ENCODE data around the gene CDHR3. TPM values are rescaled to one million over a fixed set of nuclear protein-coding genes. Genes with fewer than 3 reads are reported as not detected.
"Not testable (repeated sequence)": the region's sequence is repeated elsewhere in the genome, so short reads cannot be mapped to it uniquely, and the experiment has no call there.

Gene CDHR3
- total and polyA plus RNA-seq, 9 donors: 6.4 to 22.5 (median 8.9) TPM

- Histone ChIP-seq H3K27me3 (ENCODE audit: control insufficient read depth, insufficient read depth, low read length) (no peaks in the 10 kb centered on the region), H3K9me3 (replicated peaks; ENCODE audit: control insufficient read depth, low read depth, low read length) (no peaks in the 10 kb centered on the region), H3K27ac (ENCODE audit: low read length) (peak overlapping the region; percentile 55), H3K4me1 (ENCODE audit: control insufficient read depth, insufficient read depth, low read length) (peaks cover 25% of the 10 kb centered on the region), H3K36me3 (ENCODE audit: control insufficient read depth, insufficient read depth, low read length) (no peaks in the 10 kb centered on the region), H3K4me3 (ENCODE audit: low read length) (no peak overlapping the region)
- peak; percentile 59 for DNase-seq
- WGBS (ENCODE audit: insufficient coverage): 44% methylated on average over 1 of the region's 3 CpGs
Observed at GRCh38 chr7:105980645-105981396, 17.8 kb downstream of the CDHR3 start.

GRCh38 chr7:105982388-105982787 lies 19.3 kb downstream of the CDHR3 start:
- Histone ChIP-seq H3K9me3 (replicated peaks; ENCODE audit: control insufficient read depth, low read depth, low read length) (no peaks in the 10 kb centered on the region), H3K4me3 (ENCODE audit: low read length) (no peak overlapping the region), H3K27me3 (ENCODE audit: control insufficient read depth, insufficient read depth, low read length) (no peaks in the 10 kb centered on the region), H3K36me3 (ENCODE audit: control insufficient read depth, insufficient read depth, low read length) (no peaks in the 10 kb centered on the region), H3K4me1 (ENCODE audit: control insufficient read depth, insufficient read depth, low read length) (peaks cover 25% of the 10 kb centered on the region), H3K27ac (ENCODE audit: low read length) (no peak overlapping the region)
- no peak for DNase-seq
- no CpG with 5 or more reads among the region's 2 CpGs for WGBS (ENCODE audit: insufficient coverage)

- not testable (repeated sequence) for DNase-seq; H3K36me3 ChIP-seq (ENCODE audit: control insufficient read depth, insufficient read depth, low read length); H3K4me3 ChIP-seq (ENCODE audit: low read length); H3K9me3 ChIP-seq (replicated peaks; ENCODE audit: control insufficient read depth, low read depth, low read length); H3K27ac ChIP-seq (ENCODE audit: low read length); H3K27me3 ChIP-seq (ENCODE audit: control insufficient read depth, insufficient read depth, low read length)
- no CpG with 5 or more reads among the region's 6 CpGs for WGBS (ENCODE audit: insufficient coverage)
- H3K4me1 ChIP-seq (ENCODE audit: control insufficient read depth, insufficient read depth, low read length): peaks cover 15% of the 10 kb centered on the region
Observed at GRCh38 chr7:105984808-105985207, 21.7 kb downstream of the CDHR3 start.

- WGBS (ENCODE audit: insufficient coverage): no CpG with 5 or more reads among the region's 4 CpGs
- peak; percentile 46 for DNase-seq
- H3K9me3 ChIP-seq (replicated peaks; ENCODE audit: control insufficient read depth, low read depth, low read length): no peaks in the 10 kb centered on the region
- no peak overlapping the region for H3K27ac ChIP-seq (ENCODE audit: low read length)
- H3K4me3 ChIP-seq (ENCODE audit: low read length): no peak overlapping the region
- H3K36me3 ChIP-seq (ENCODE audit: control insufficient read depth, insufficient read depth, low read length): no peaks in the 10 kb centered on the region
- H3K27me3 ChIP-seq (ENCODE audit: control insufficient read depth, insufficient read depth, low read length): no peaks in the 10 kb centered on the region
- H3K4me1 ChIP-seq (ENCODE audit: control insufficient read depth, insufficient read depth, low read length): peaks cover 15% of the 10 kb centered on the region
Observed at GRCh38 chr7:105985229-105985628, 22.2 kb downstream of the CDHR3 start.

- no peak for DNase-seq
- no peaks in the 10 kb centered on the region for H3K36me3 ChIP-seq (ENCODE audit: control insufficient read depth, insufficient read depth, low read length)
- H3K4me1 ChIP-seq (ENCODE audit: control insufficient read depth, insufficient read depth, low read length): peaks cover 16% of the 10 kb centered on the region
- H3K27ac ChIP-seq (ENCODE audit: low read length): no peak overlapping the region
- no peaks in the 10 kb centered on the region for H3K9me3 ChIP-seq (replicated peaks; ENCODE audit: control insufficient read depth, low read depth, low read length)
- no CpG with 5 or more reads among the region's 2 CpGs for WGBS (ENCODE audit: insufficient coverage)
- H3K27me3 ChIP-seq (ENCODE audit: control insufficient read depth, insufficient read depth, low read length): peaks cover 2% of the 10 kb centered on the region
- no peak overlapping the region for H3K4me3 ChIP-seq (ENCODE audit: low read length)
Observed at GRCh38 chr7:105985672-105986215, 22.7 kb downstream of the CDHR3 start.

- H3K4me1 ChIP-seq (ENCODE audit: control insufficient read depth, insufficient read depth, low read length): peaks cover 13% of the 10 kb centered on the region
- no peaks in the 10 kb centered on the region for H3K36me3 ChIP-seq (ENCODE audit: control insufficient read depth, insufficient read depth, low read length)
- DNase-seq: no peak
- H3K27ac ChIP-seq (ENCODE audit: low read length): no peak overlapping the region
- H3K4me3 ChIP-seq (ENCODE audit: low read length): no peak overlapping the region
- WGBS (ENCODE audit: insufficient coverage): 100% methylated on average over 2 of the region's 2 CpGs
- H3K27me3 ChIP-seq (ENCODE audit: control insufficient read depth, insufficient read depth, low read length): peaks cover 2% of the 10 kb centered on the region
- no peaks in the 10 kb centered on the region for H3K9me3 ChIP-seq (replicated peaks; ENCODE audit: control insufficient read depth, low read depth, low read length)
Observed at GRCh38 chr7:105987046-105987445, 24.0 kb downstream of the CDHR3 start.

- Histone ChIP-seq H3K27me3 (ENCODE audit: control insufficient read depth, insufficient read depth, low read length) (peaks cover 2% of the 10 kb centered on the region), H3K9me3 (replicated peaks; ENCODE audit: control insufficient read depth, low read depth, low read length) (no peaks in the 10 kb centered on the region), H3K36me3 (ENCODE audit: control insufficient read depth, insufficient read depth, low read length) (no peaks in the 10 kb centered on the region), H3K27ac (ENCODE audit: low read length) (no peak overlapping the region), H3K4me1 (ENCODE audit: control insufficient read depth, insufficient read depth, low read length) (peaks cover 13% of the 10 kb centered on the region), H3K4me3 (ENCODE audit: low read length) (no peak overlapping the region)
- WGBS (ENCODE audit: insufficient coverage): no CpG with 5 or more reads among the region's 3 CpGs
- DNase-seq: no peak
Observed at GRCh38 chr7:105988276-105988675, 25.2 kb downstream of the CDHR3 start.

GRCh38 chr7:105989191-105989590 lies 26.1 kb downstream of the CDHR3 start:
- DNase-seq: no peak
- 38% methylated on average over 1 of the region's 2 CpGs for WGBS (ENCODE audit: insufficient coverage)
- Histone ChIP-seq H3K27me3 (ENCODE audit: control insufficient read depth, insufficient read depth, low read length) (peaks cover 2% of the 10 kb centered on the region), H3K27ac (ENCODE audit: low read length) (no peak overlapping the region), H3K4me1 (ENCODE audit: control insufficient read depth, insufficient read depth, low read length) (peaks cover 13% of the 10 kb centered on the region), H3K9me3 (replicated peaks; ENCODE audit: control insufficient read depth, low read depth, low read length) (no peaks in the 10 kb centered on the region), H3K4me3 (ENCODE audit: low read length) (no peak overlapping the region), H3K36me3 (ENCODE audit: control insufficient read depth, insufficient read depth, low read length) (no peaks in the 10 kb centered on the region)

- Histone ChIP-seq H3K9me3 (replicated peaks; ENCODE audit: control insufficient read depth, low read depth, low read length) (no peaks in the 10 kb centered on the region), H3K4me1 (ENCODE audit: control insufficient read depth, insufficient read depth, low read length) (peaks cover 13% of the 10 kb centered on the region)
Observed at GRCh38 chr7:105989686-105990085, 26.6 kb downstream of the CDHR3 start.

GRCh38 chr7:105990141-105990540 lies 27.1 kb downstream of the CDHR3 start:
- H3K27ac ChIP-seq (ENCODE audit: low read length): no peak overlapping the region
- H3K9me3 ChIP-seq (replicated peaks; ENCODE audit: control insufficient read depth, low read depth, low read length): no peaks in the 10 kb centered on the region
- no peak overlapping the region for H3K4me3 ChIP-seq (ENCODE audit: low read length)
- H3K36me3 ChIP-seq (ENCODE audit: control insufficient read depth, insufficient read depth, low read length): no peaks in the 10 kb centered on the region
- H3K4me1 ChIP-seq (ENCODE audit: control insufficient read depth, insufficient read depth, low read length): peaks cover 12% of the 10 kb centered on the region
- no peak for DNase-seq
- WGBS (ENCODE audit: insufficient coverage): no CpG with 5 or more reads among the region's 7 CpGs
- H3K27me3 ChIP-seq (ENCODE audit: control insufficient read depth, insufficient read depth, low read length): peaks cover 2% of the 10 kb centered on the region

More at GRCh38 chr7:105989686-105990085, 26.6 kb downstream of the CDHR3 start:
- DNase-seq: no peak
- Histone ChIP-seq H3K36me3 (ENCODE audit: control insufficient read depth, insufficient read depth, low read length) (no peaks in the 10 kb centered on the region), H3K27ac (ENCODE audit: low read length) (no peak overlapping the region), H3K4me3 (ENCODE audit: low read length) (no peak overlapping the region), H3K27me3 (ENCODE audit: control insufficient read depth, insufficient read depth, low read length) (peaks cover 2% of the 10 kb centered on the region)

Data from muscle of leg (tissue), 11 donors.